NOMO-1 treated with DMSO at 0.1 percent for 48 hours (cell line): ENCODE data around the gene FAM228B.

Experiments used
- DNase-seq: peaks from one replicate; lab custom pipeline; 2025; ENCODE audit not compliant: unreplicated experiment; lab: John Stamatoyannopoulos, UW

Gene FAM228B

GRCh38 chr2:24200799-24201198 lies 77.5 kb downstream of the FAM228B start:
- no peak for DNase-seq

DNA sequence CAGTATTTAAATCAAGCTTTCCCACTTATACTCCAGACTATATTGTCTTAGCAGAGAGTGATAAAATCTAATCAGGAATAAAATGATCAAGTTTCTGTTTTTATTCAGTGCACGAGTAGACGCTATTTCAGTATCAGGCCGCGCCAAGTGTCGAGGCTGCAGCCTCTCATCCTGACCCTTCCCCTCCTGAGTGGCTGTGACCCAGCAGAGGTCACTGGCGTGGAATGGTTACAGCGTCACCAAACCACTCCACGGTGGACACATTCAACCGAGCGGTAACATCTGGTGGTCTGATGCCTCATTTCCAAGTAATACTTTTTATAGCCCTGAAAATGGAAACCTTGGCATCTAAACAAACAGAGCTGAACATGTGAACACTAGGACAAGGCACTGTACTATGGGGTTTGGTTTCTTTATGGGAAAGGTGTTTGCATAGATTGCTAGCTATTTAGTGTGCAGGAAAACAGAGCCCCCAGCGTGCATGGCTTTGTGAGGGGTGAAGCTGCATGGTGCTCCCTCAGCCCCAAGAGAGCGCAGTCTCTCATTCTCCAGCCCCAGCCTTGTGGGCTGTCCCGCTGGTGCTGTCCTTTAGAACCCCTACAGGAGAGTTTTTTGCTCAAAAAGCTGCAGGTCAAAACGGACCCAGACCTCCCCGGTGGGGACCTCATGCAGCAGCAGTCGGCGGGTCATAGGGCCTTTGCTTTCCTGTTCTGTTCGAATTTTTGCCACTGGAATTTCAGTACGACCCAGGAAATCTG lies 79.9 kb downstream of the FAM228B start:
- no peak for DNase-seq

- DNase-seq = no peak
These were observed 80.5 kb downstream of the FAM228B start for GRCh38 chr2:24203787-24204150.

- no peak for DNase-seq
These were observed 81.2 kb downstream of the FAM228B start for GRCh38 chr2:24204505-24204904.

DNA sequence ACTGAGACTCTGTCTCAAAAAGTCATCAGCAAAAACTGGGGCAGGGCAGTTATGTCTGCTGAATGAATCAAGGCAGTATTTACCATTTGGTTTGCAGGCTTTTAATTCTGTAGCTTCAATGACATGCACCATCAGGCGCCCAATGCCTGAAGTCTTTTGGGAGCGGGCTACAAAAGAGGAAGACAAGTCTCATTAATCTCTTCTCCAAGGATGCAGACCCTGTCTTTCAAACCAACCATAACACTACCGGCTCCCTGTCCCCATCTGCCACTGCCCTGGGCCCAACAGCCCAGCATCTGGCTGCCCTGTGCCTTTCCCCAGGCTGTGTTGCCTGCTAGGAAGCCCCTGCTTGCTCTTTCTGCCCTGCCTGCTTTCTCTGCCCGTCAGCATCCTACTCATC lies 81.9 kb downstream of the FAM228B start:
- DNase-seq = no peak

DNA sequence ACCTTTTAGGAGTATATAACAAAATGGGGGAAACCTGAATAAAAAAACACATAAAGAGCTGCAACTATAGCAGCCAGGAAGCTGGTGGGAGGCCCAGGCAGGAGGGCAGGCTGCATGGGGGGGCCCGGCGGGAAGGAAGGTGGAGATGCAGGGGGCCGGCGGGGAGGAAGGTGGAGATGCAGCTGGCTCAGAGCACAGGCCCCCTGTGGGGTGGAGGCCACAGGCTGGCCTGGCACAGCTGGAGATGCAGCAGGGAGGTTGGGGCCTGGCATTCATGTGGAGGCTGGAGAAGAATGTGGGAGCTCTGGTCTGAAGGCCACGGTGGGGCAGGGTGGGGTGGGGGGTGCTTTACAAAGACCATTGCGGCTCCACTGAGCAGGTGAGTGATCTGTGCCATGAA lies 83.0 kb downstream of the FAM228B start:
- no peak for DNase-seq

GRCh38 chr2:24206714-24207113 lies 83.4 kb downstream of the FAM228B start:
- DNase-seq = no peak

DNA sequence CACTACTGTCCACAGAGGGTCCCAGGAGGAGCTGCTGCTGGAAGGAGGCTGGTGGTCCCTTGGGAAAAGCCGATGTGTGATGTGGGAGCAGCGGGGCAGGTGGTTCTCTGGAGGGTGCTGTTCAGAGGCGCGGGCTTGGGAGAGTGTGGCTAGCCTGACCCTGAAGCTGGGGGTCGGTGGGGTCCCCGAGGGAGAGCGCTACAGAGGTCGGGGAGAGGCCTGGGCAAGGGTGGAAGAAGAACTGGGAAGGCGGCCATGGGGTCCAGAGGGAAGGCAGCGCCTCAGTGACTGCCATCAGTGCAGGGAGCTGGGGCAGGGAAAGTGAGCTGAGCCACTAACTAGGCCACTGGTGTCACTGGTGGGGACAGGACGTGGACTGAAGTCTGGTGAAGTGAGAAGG lies 84.1 kb downstream of the FAM228B start:
- no peak for DNase-seq

DNA sequence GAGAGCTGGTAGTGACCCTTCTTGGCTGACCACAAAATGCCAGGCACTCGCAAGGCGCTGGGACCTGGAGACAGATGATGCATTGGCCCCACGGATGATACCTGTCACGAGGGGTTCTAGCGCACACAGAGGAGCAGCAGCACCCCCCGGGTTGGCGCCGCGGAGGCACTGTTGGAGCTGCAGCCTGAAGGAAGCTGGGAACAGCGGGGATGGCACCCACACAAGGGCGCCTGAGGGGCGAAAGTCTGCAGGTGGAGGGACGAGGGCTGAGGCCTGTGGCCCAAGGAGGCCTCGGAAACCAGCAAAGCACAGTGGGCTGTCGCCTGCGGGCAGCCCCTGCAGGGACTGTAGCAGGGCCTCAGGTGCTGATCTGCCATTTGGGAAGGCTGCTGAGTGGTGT lies 85.2 kb downstream of the FAM228B start:
- no peak for DNase-seq

- no peak for DNase-seq
These were observed 86.3 kb downstream of the FAM228B start for GRCh38 chr2:24209389-24210105.

DNA sequence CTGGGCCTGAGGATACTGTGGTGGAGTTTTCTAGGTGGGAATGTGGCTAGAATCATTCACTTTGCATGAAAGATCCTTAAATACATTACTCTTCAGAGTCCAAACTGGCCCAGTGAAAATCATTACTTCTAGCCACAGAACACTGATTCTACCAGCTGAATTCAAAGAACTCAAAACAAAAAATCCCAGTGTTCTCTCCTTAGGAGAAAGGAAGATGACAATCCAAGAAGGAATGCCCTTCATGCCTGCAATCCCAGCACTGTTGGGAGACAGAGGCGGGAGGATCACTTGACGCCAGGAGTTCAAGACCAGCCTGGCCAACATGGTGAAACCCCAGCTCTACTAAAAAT lies 86.8 kb downstream of the FAM228B start:
- DNase-seq = no peak

GRCh38 chr2:24210723-24211122 lies 87.5 kb downstream of the FAM228B start:
- no peak for DNase-seq

DNA sequence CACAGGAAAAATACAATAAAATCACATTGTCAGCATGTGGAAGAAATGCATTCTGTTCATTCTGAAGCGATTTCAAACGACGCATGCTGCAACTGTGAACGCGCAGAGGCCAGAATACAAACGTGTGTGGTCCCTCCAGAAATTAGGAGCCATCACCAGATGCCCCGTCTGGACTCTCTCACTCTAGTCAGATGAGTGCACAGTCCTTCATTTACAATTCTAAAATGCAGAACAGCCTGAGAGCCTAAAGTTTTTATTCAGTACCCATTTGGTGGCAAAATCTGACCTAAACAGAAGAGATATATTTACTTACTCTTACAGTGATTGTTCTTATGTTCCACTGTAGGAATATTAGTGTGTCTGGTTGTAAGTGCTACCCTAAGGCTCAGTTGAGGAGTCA lies 88.1 kb downstream of the FAM228B start:
- DNase-seq = no peak

DNA sequence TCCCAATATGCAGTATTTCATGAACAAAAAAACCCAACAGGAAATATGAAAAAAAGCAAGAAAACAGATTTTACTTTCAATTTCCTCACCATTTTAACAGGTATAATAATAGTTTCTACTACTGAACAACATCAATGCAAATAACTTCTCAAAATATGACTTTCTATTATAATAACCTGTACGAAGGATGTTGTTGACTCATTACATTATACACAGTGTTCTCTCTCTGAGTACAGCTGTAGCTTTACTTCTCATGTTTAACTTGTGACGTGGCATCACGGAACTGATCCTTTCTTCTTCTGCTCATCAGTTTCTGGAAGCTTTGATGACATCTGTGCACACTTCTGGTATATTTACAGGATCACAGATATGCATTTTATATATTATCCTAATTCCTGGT lies 91.6 kb downstream of the FAM228B start:
- DNase-seq = no peak
